CD4-positive, alpha-beta T cell treated with Interleukin-17A for 4 hours (primary cell): ENCODE results near the gene SLC47A1.

Experiments
- DNase-seq: peaks from one replicate; pipeline ENCODE4 v3.0.0-alpha.2; 2020; ENCODE audit warnings: mixed read lengths

SLC47A1 gene

GRCh38 chr17:19614900-19615299 is 81.2 kb downstream of the SLC47A1 start:
- DNase-seq = no peak

GRCh38 chr17:19618015-19618414 is 84.4 kb downstream of the SLC47A1 start:
- DNase-seq = no peak

- DNase-seq = no peak
Measured at GRCh38 chr17:19619705-19620325, 86.2 kb downstream of the SLC47A1 start.

GRCh38 chr17:19621697-19622096 is 88.0 kb downstream of the SLC47A1 start:
- DNase-seq = no peak

GRCh38 chr17:19626079-19626478 is 92.4 kb downstream of the SLC47A1 start:
- DNase-seq = no peak
